Aorta (tissue), 5 donors: ENCODE results near the gene NXPH1. TPM values are rescaled to one million over a fixed set of nuclear protein-coding genes. Genes with fewer than 3 reads are reported as not detected.

Experiments
- ATAC-seq: fragments of 200-7000 bp; cut with Tn5 transposase; one replicate; pipeline ENCODE4 v1.9.1; 2022; ENCODE audit warnings: moderate library complexity; ENCODE audit not compliant: low FRiP score
- DNase-seq, 2 donors: peaks; one replicate each; pipeline ENCODE4 v3.0.0-alpha.2; 2020
- H3K27ac ChIP-seq, 2 donors: one replicate each; pipeline ENCODE4 v1.5.1; 2013; ENCODE audit warnings: low read length in 2 of 2, mild to moderate bottlenecking in 2 of 2, moderate library complexity in 2 of 2, control low read depth in 1 of 2, inconsistent platforms in 1 of 2, low read depth in 1 of 2
- H3K27me3 ChIP-seq, 2 donors: one replicate each; pipeline ENCODE4 v1.6.1; 2013; ENCODE audit warnings: control low read depth in 1 of 2, low read length in 1 of 2, mild to moderate bottlenecking in 1 of 2, moderate library complexity in 1 of 2; ENCODE audit not compliant: insufficient read depth in 2 of 2, control insufficient read depth in 1 of 2
- H3K36me3 ChIP-seq, 2 donors: one replicate each; pipeline ENCODE4 v1.6.1; 2013; ENCODE audit warnings: control low read depth in 1 of 2, low read length in 1 of 2, mild to moderate bottlenecking in 1 of 2; ENCODE audit not compliant: insufficient read depth in 2 of 2, control insufficient read depth in 1 of 2
- H3K4me1 ChIP-seq, 2 donors: one replicate each; pipeline ENCODE4 v1.6.1; 2013; ENCODE audit warnings: low read length in 2 of 2, control low read depth in 1 of 2, mild to moderate bottlenecking in 1 of 2, moderate library complexity in 1 of 2; ENCODE audit not compliant: insufficient read depth in 2 of 2, control insufficient read depth in 1 of 2
- H3K4me3 ChIP-seq, 2 donors: one replicate each; pipeline ENCODE4 v1.5.1; 2013; ENCODE audit warnings: low read length in 2 of 2, control low read depth in 1 of 2, mild to moderate bottlenecking in 1 of 2
- H3K9me3 ChIP-seq: one replicate; pipeline ENCODE4 v1.6.1; 2013; ENCODE audit warnings: mild to moderate bottlenecking, low read length; ENCODE audit not compliant: control insufficient read depth
- WGBS, 2 donors: extraction: QIAGEN DNeasy Blood & Tissue Kit; methylation state at CpG; one replicate each; pipeline ENCODE4 v1.1.7; 2013; 5-methylcytosine and 5-hydroxymethylcytosine counted together
- intact Hi-C, 2 donors: fragments of 100-400 bp; cut with DNase I; formaldehyde crosslinking; loops; one replicate each; pipeline versions ENCODE4 v1.14.2 to v1.15.0; 2022
- polyA plus RNA-seq, 2 donors: library from polyadenylated mRNA; stranded (reverse); fragments of 200-250 nt; gene quantifications; one replicate each; pipeline ENCODE4 v1.2.3, GENCODE V29; 2013
- total RNA-seq, 2 donors: library from RNA; stranded (reverse); fragmentation: NEBNext Ultra II Directional; extraction: Animal tissue kit (Norgen Biotek cat#: 25700); gene quantifications; one replicate each; pipeline ENCODE4 v1.2.1, GENCODE V29; 2021
- donor health status: healthy with polysubstance abuse.
- donor health status: Bipolar disorder and iron deficiency.
- donor health status: DM: no; HTN: no; CAD: no.
- donor health status: DM: no; HTN: no; CAD: no.
- donor health status: DM: yes; HTN: yes; CAD: no.

Gene NXPH1
- total and polyA plus RNA-seq, 4 donors = not detected

GRCh38 chr7:8639668-8640067 is 206.3 kb downstream of the NXPH1 start:
- H3K9me3 ChIP-seq = peaks cover 2% of the 10 kb centered on the region
- no peak overlapping the region for H3K4me3 ChIP-seq
- intact Hi-C loops = no loop called here
- ATAC-seq (no peak), DNase-seq (no peak)
- WGBS, 2 donors = 75 to 76% methylated on average over 5 of the region's 5 CpGs
- H3K27ac ChIP-seq = no peak overlapping the region
- H3K27me3 ChIP-seq = no peaks in the 10 kb centered on the region
- H3K4me1 ChIP-seq = no peaks in the 10 kb centered on the region
- H3K36me3 ChIP-seq = no peaks in the 10 kb centered on the region

GRCh38 chr7:8640671-8641070 is 207.3 kb downstream of the NXPH1 start:
- H3K36me3 ChIP-seq = no peaks in the 10 kb centered on the region

GRCh38 chr7:8668627-8669500 is 235.5 kb downstream of the NXPH1 start:
- no peak for ATAC-seq
- no peak overlapping the region for H3K4me3 ChIP-seq
- intact Hi-C loops = no loop called here
- no peaks in the 10 kb centered on the region for H3K9me3 ChIP-seq
- no peaks in the 10 kb centered on the region for H3K36me3 ChIP-seq
- peak in 1 of 2 donors; percentile 22 for DNase-seq
- no peak overlapping the region for H3K27ac ChIP-seq
- 60 to 61% methylated on average over 6 of the region's 6 CpGs for WGBS, 2 donors
- no peaks in the 10 kb centered on the region for H3K27me3 ChIP-seq
- H3K4me1 ChIP-seq = no peaks in the 10 kb centered on the region

More at GRCh38 chr7:8640671-8641070, 207.3 kb downstream of the NXPH1 start:
- no peak for DNase-seq
- intact Hi-C loops = no loop called here
- H3K9me3 ChIP-seq = peaks cover 2% of the 10 kb centered on the region
- no peaks in the 10 kb centered on the region for H3K4me1 ChIP-seq
- no peaks in the 10 kb centered on the region for H3K27me3 ChIP-seq
- no peak for ATAC-seq
- H3K27ac ChIP-seq = no peak overlapping the region
- WGBS, 2 donors = 50 to 64% methylated on average over 1 of the region's 1 CpG
- no peak overlapping the region for H3K4me3 ChIP-seq

GRCh38 chr7:8669501-8669851 is 236.1 kb downstream of the NXPH1 start:
- no peaks in the 10 kb centered on the region for H3K36me3 ChIP-seq
- no peaks in the 10 kb centered on the region for H3K9me3 ChIP-seq
- H3K4me1 ChIP-seq = no peaks in the 10 kb centered on the region
- no peak for ATAC-seq
- no peak overlapping the region for H3K27ac ChIP-seq
- H3K4me3 ChIP-seq = no peak overlapping the region
- intact Hi-C loops = no loop called here
- H3K27me3 ChIP-seq = no peaks in the 10 kb centered on the region
- no peak for DNase-seq

- no peaks in the 10 kb centered on the region for H3K4me1 ChIP-seq
- peaks cover 2% of the 10 kb centered on the region for H3K9me3 ChIP-seq
- no peak overlapping the region for H3K27ac ChIP-seq
- no peak for DNase-seq
- H3K27me3 ChIP-seq = no peaks in the 10 kb centered on the region
- no peak overlapping the region for H3K4me3 ChIP-seq
- intact Hi-C loops = no loop called here
- ATAC-seq = no peak
- no peaks in the 10 kb centered on the region for H3K36me3 ChIP-seq
- 62 to 67% methylated on average over 4 of the region's 4 CpGs for WGBS, 2 donors
These were observed 251.0 kb downstream of the NXPH1 start for GRCh38 chr7:8684426-8684825.

GRCh38 chr7:8699875-8700624 is 266.6 kb downstream of the NXPH1 start:
- H3K27ac ChIP-seq = no peak overlapping the region
- ATAC-seq (no peak), DNase-seq (no peak)
- intact Hi-C loops = no loop called here
- no peaks in the 10 kb centered on the region for H3K27me3 ChIP-seq
- H3K9me3 ChIP-seq = no peaks in the 10 kb centered on the region
- H3K36me3 ChIP-seq = no peaks in the 10 kb centered on the region
- H3K4me3 ChIP-seq = no peak overlapping the region
- WGBS, 2 donors = 63 to 65% methylated on average over 3 of the region's 3 CpGs
- H3K4me1 ChIP-seq = no peaks in the 10 kb centered on the region

GRCh38 chr7:8702807-8703206 is 269.4 kb downstream of the NXPH1 start:
- Histone ChIP-seq H3K27ac (no peak overlapping the region), H3K27me3 (no peaks in the 10 kb centered on the region), H3K9me3 (no peaks in the 10 kb centered on the region), H3K36me3 (no peaks in the 10 kb centered on the region), H3K4me3 (no peak overlapping the region), H3K4me1 (no peaks in the 10 kb centered on the region)
- intact Hi-C loops = no loop called here
- no peak for DNase-seq
- ATAC-seq = no peak

GRCh38 chr7:8710124-8710523 is 276.7 kb downstream of the NXPH1 start:
- intact Hi-C loops = no loop called here
- 66 to 78% methylated on average over 2 of the region's 2 CpGs for WGBS, 2 donors
- H3K27ac ChIP-seq = no peak overlapping the region
- no peak for DNase-seq
- H3K36me3 ChIP-seq = no peaks in the 10 kb centered on the region
- H3K4me1 ChIP-seq = no peaks in the 10 kb centered on the region
- no peak overlapping the region for H3K4me3 ChIP-seq
- H3K27me3 ChIP-seq = no peaks in the 10 kb centered on the region
- ATAC-seq = no peak
- H3K9me3 ChIP-seq = no peaks in the 10 kb centered on the region

- ATAC-seq (no peak), DNase-seq (no peak)
- H3K27me3 ChIP-seq = no peaks in the 10 kb centered on the region
- H3K4me3 ChIP-seq = no peak overlapping the region
- no peaks in the 10 kb centered on the region for H3K36me3 ChIP-seq
- H3K9me3 ChIP-seq = no peaks in the 10 kb centered on the region
- H3K27ac ChIP-seq = no peak overlapping the region
- intact Hi-C loops = no loop called here
- H3K4me1 ChIP-seq = no peaks in the 10 kb centered on the region
These were observed 281.4 kb downstream of the NXPH1 start for GRCh38 chr7:8714791-8715190.
